HG03066 (cell line): ENCODE data around the gene CPLX1.

Experiments used
- ATAC-seq: cut with Tn5 transposase; IDR thresholded peaks from one replicate; pipeline ENCODE4 v1.9.1; 2021; ENCODE audit warnings: low read depth; ENCODE audit not compliant: unreplicated experiment

CPLX1 gene

GRCh38 chr4:825971-826330 lies at the start of gene CPLX1:
Gene CPLX1 (minus strand): TSS chr4:826129. CDS start chr4:824522, 1,607 bp downstream.
- no peak for ATAC-seq

- no peak for ATAC-seq
Measured at GRCh38 chr4:874971-875817, 49.3 kb upstream of the CPLX1 start.

GRCh38 chr4:874056-874455 lies 48.1 kb upstream of the CPLX1 start:
- ATAC-seq = no peak

- no peak for ATAC-seq
Measured at GRCh38 chr4:872241-872981, 46.5 kb upstream of the CPLX1 start.

GRCh38 chr4:871484-871883 lies 45.6 kb upstream of the CPLX1 start:
- ATAC-seq = no peak

- no peak for ATAC-seq
Measured at GRCh38 chr4:870951-871350, 45.0 kb upstream of the CPLX1 start.

- ATAC-seq = no peak
Measured at GRCh38 chr4:869776-870175, 43.8 kb upstream of the CPLX1 start.

GRCh38 chr4:868421-868820 lies 42.5 kb upstream of the CPLX1 start:
- no peak for ATAC-seq

- no peak for ATAC-seq
Measured at GRCh38 chr4:867526-868250, 41.8 kb upstream of the CPLX1 start.

GRCh38 chr4:866761-867390 lies 40.9 kb upstream of the CPLX1 start:
- ATAC-seq = no peak

- ATAC-seq = no peak
Measured at GRCh38 chr4:866068-866760, 40.3 kb upstream of the CPLX1 start.

- ATAC-seq = no peak
Measured at GRCh38 chr4:865572-865971, 39.6 kb upstream of the CPLX1 start.

GRCh38 chr4:865121-865465 lies 39.2 kb upstream of the CPLX1 start:
- no peak for ATAC-seq

- ATAC-seq = no peak
Measured at GRCh38 chr4:864456-865120, 38.7 kb upstream of the CPLX1 start.

- no peak for ATAC-seq
Measured at GRCh38 chr4:860561-860960, 34.6 kb upstream of the CPLX1 start.

GRCh38 chr4:859496-859895 lies 33.6 kb upstream of the CPLX1 start:
- no peak for ATAC-seq

GRCh38 chr4:858831-859451 lies 33.0 kb upstream of the CPLX1 start:
- no peak for ATAC-seq

- ATAC-seq = no peak
Measured at GRCh38 chr4:858041-858481, 32.1 kb upstream of the CPLX1 start.

- no peak for ATAC-seq
Measured at GRCh38 chr4:857461-857860, 31.5 kb upstream of the CPLX1 start.
